ENCODE measurements around the gene MAL. TPM values are rescaled to one million over a fixed set of nuclear protein-coding genes. Genes with fewer than 3 reads are reported as not detected.

MAL gene
- total RNA-seq, 1 experiment from 2014 or later = 0.22 TPM

DNA sequence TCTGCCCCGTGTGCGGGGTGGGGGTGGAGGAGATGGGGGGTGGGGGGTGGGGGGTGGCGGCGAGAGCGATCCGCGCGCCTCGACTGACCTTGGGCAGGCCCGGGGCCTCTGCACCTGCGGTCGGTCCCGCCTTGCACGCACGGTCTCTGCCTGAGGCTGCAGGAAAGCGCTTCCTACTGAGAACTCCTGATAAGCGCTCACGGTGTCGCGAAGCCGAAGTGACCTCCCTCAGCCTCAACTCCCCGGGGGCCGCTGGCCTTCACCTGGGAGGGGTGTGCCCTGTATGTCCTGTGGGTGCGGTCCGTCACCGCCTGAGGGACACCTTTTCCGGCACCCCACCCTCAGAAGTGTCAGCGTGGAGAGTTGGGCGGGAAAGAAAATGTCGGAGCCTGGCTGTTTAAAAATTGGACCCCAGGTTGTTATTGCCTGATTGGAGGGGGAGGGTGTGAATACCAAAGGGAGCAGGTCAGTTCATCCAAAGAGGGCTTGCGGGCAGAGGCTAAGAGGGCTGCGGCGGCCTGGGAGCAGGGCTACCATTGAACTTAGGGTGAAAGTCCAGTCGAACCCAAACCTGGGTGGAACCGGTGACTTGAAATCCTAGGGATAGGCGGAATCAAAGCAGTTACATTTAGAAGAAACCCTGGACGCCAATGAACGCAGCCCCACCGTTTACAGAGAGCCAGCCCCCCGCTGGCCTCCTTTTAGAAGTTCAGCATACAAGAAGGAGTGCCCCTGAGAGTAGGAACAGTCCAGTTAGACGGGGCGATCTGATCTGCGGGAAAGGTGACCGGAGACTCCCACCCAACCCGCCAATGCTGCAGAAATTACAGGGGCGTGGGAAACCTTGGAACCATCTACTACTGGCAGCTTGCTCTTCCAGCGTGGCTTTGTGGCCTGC, 1.2 kb downstream of the MAL start:
- CTCF ChIA-PET = interaction anchor here (0.6 to 6.7 kb wide), 7 partner anchors 17 to 89 kb away, joined by 3 to 156 read pairs (median 5); no protein-coding TSS in a partner anchor
- no peaks in the 10 kb centered on the region for H3K9me3 Mint-ChIP-seq
- H3K36me3 Mint-ChIP-seq = no peaks in the 10 kb centered on the region
- DNase-seq (ENCODE audit: low spot score) = peak; percentile 50
- H3K27ac Mint-ChIP-seq = no peak overlapping the region
- POLR2A ChIA-PET = interaction anchor here (0.8 kb wide), 1 partner anchor 9 kb away, joined by 3 read pairs; no protein-coding TSS in a partner anchor
- peaks cover 84% of the 10 kb centered on the region for H3K27me3 Mint-ChIP-seq (ENCODE audit: low read depth)
- TF ChIP-seq, protein P1, sequence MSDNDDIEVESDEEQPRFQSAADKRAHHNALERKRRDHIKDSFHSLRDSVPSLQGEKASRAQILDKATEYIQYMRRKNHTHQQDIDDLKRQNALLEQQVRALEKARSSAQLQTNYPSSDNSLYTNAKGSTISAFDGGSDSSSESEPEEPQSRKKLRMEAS (CRISPR knock-in tag; IDR thresholded peaks at IDR 0.05) = no peak
- ATAC-seq = peak; percentile 9
- peak overlapping the region; percentile 86 for H3K4me3 Mint-ChIP-seq
- H3K4me1 Mint-ChIP-seq = peaks cover 19% of the 10 kb centered on the region

DNA sequence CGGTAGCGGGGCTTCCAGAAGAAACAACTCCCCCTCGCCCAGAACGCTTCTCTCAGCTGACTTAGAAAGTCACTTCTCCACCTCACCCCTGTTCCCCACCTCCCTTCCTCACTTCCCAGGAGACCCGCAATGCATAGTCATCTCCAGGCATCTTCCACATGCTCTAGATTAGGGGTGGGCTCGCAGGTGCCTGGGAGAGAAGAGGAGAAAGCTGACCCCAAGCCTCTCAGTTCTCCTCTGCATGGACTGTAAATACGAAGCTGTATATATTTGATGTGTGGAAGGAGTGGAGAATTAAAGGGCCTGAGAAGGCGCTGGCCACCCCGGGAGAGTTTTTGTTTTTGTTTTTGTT, 1.8 kb downstream of the MAL start:
- CTCF ChIA-PET = interaction anchor here (1.3 to 6.7 kb wide), 3 partner anchors 16 to 88 kb away, joined by 3 to 156 read pairs (median 70); no protein-coding TSS in a partner anchor
- POLR2A ChIA-PET = interaction anchor here (0.8 kb wide), 1 partner anchor 8 kb away, joined by 3 read pairs; no protein-coding TSS in a partner anchor
- Mint-ChIP-seq H3K9me3 (no peaks in the 10 kb centered on the region), H3K27me3 (ENCODE audit: low read depth) (peaks cover 79% of the 10 kb centered on the region), H3K27ac (no peak overlapping the region), H3K4me1 (peaks cover 19% of the 10 kb centered on the region), H3K36me3 (no peaks in the 10 kb centered on the region), H3K4me3 (peak overlapping the region; percentile 86)
- ATAC-seq = no peak
- TF ChIP-seq ZBTB21 (CRISPR knock-in tag; IDR thresholded peaks at IDR 0.05; ENCODE audit: borderline replicate concordance) (no peak), PRRX2 (CRISPR knock-in tag; IDR thresholded peaks at IDR 0.05) (no peak), ZNF671 (CRISPR knock-in tag; IDR thresholded peaks at IDR 0.05) (no peak), CREB1 (CRISPR knock-in tag; IDR thresholded peaks at IDR 0.05) (no peak), GTF2I (CRISPR knock-in tag; conservative IDR thresholded peaks at IDR 0.05) (no peak), ZNF263 (CRISPR knock-in tag; IDR thresholded peaks at IDR 0.05; ENCODE audit: low read depth) (no peak), ZNF317 (CRISPR knock-in tag; IDR thresholded peaks at IDR 0.05; ENCODE audit: borderline replicate concordance, low read depth) (no peak)
- TF ChIP-seq, protein P2, sequence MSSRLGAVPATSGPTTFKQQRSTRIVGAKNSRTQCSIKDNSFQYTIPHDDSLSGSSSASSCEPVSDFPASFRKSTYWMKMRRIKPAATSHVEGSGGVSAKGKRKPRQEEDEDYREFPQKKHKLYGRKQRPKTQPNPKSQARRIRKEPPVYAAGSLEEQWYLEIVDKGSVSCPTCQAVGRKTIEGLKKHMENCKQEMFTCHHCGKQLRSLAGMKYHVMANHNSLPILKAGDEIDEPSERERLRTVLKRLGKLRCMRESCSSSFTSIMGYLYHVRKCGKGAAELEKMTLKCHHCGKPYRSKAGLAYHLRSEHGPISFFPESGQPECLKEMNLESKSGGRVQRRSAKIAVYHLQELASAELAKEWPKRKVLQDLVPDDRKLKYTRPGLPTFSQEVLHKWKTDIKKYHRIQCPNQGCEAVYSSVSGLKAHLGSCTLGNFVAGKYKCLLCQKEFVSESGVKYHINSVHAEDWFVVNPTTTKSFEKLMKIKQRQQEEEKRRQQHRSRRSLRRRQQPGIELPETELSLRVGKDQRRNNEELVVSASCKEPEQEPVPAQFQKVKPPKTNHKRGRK (CRISPR knock-in tag; IDR thresholded peaks at IDR 0.05; ENCODE audit: borderline replicate concordance) = no peak
- TF ChIP-seq, protein P3, sequence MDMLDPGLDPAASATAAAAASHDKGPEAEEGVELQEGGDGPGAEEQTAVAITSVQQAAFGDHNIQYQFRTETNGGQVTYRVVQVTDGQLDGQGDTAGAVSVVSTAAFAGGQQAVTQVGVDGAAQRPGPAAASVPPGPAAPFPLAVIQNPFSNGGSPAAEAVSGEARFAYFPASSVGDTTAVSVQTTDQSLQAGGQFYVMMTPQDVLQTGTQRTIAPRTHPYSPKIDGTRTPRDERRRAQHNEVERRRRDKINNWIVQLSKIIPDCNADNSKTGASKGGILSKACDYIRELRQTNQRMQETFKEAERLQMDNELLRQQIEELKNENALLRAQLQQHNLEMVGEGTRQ (CRISPR knock-in tag; IDR thresholded peaks at IDR 0.05) = no peak
- TF ChIP-seq, protein P4, sequence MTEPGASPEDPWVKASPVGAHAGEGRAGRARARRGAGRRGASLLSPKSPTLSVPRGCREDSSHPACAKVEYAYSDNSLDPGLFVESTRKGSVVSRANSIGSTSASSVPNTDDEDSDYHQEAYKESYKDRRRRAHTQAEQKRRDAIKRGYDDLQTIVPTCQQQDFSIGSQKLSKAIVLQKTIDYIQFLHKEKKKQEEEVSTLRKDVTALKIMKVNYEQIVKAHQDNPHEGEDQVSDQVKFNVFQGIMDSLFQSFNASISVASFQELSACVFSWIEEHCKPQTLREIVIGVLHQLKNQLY (CRISPR knock-in tag; IDR thresholded peaks at IDR 0.05) = no peak
- TF ChIP-seq, protein P5, sequence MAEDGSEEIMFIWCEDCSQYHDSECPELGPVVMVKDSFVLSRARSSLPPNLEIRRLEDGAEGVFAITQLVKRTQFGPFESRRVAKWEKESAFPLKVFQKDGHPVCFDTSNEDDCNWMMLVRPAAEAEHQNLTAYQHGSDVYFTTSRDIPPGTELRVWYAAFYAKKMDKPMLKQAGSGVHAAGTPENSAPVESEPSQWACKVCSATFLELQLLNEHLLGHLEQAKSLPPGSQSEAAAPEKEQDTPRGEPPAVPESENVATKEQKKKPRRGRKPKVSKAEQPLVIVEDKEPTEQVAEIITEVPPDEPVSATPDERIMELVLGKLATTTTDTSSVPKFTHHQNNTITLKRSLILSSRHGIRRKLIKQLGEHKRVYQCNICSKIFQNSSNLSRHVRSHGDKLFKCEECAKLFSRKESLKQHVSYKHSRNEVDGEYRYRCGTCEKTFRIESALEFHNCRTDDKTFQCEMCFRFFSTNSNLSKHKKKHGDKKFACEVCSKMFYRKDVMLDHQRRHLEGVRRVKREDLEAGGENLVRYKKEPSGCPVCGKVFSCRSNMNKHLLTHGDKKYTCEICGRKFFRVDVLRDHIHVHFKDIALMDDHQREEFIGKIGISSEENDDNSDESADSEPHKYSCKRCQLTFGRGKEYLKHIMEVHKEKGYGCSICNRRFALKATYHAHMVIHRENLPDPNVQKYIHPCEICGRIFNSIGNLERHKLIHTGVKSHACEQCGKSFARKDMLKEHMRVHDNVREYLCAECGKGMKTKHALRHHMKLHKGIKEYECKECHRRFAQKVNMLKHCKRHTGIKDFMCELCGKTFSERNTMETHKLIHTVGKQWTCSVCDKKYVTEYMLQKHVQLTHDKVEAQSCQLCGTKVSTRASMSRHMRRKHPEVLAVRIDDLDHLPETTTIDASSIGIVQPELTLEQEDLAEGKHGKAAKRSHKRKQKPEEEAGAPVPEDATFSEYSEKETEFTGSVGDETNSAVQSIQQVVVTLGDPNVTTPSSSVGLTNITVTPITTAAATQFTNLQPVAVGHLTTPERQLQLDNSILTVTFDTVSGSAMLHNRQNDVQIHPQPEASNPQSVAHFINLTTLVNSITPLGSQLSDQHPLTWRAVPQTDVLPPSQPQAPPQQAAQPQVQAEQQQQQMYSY (CRISPR knock-in tag; IDR thresholded peaks at IDR 0.05) = no peak
- DNase-seq (ENCODE audit: low spot score) = no peak

DNA sequence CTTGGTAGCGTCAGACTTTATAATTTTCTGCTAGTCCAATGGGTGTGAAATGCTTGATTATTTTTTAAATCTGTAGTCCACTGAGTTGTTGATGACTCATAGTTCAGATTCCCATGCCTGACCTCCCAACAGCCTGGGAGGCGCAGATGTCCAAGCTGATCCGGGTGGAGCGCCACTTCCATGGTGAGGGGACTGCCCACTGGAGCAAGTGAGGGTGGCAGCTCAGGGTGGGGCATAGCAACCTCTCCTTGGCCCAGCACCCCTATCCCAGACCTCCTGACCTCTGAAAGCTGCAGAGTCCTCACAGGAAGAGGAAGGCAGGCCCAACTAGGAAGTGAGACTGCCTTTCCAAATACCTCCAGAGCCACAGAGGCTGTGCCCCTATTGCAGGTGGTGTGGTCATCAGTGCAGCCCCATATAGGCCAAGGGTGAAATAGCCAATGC, 4.4 kb downstream of the MAL start:
- H3K4me3 Mint-ChIP-seq = no peak overlapping the region
- peaks cover 19% of the 10 kb centered on the region for H3K4me1 Mint-ChIP-seq
- no peaks in the 10 kb centered on the region for H3K36me3 Mint-ChIP-seq
- peaks cover 53% of the 10 kb centered on the region for H3K27me3 Mint-ChIP-seq (ENCODE audit: low read depth)
- DNase-seq (ENCODE audit: low spot score) = no peak
- ChIA-PET POLR2A (no interaction called here), CTCF (interaction anchor here (1.1 kb wide), 1 partner anchor 24 kb away, joined by 3 read pairs; no protein-coding TSS in a partner anchor)
- H3K9me3 Mint-ChIP-seq = no peaks in the 10 kb centered on the region
- H3K27ac Mint-ChIP-seq = no peak overlapping the region
- ATAC-seq = no peak
- TF ChIP-seq RELA (CRISPR knock-in tag; IDR thresholded peaks at IDR 0.05; ENCODE audit: borderline replicate concordance) (no peak), ZNF121 (CRISPR knock-in tag; IDR thresholded peaks at IDR 0.05) (no peak), KAT7 (CRISPR knock-in tag; IDR thresholded peaks at IDR 0.05; ENCODE audit: borderline replicate concordance) (no peak)
- TF ChIP-seq, protein P2 (CRISPR knock-in tag; IDR thresholded peaks at IDR 0.05; ENCODE audit: borderline replicate concordance) = no peak
- TF ChIP-seq, protein P6, sequence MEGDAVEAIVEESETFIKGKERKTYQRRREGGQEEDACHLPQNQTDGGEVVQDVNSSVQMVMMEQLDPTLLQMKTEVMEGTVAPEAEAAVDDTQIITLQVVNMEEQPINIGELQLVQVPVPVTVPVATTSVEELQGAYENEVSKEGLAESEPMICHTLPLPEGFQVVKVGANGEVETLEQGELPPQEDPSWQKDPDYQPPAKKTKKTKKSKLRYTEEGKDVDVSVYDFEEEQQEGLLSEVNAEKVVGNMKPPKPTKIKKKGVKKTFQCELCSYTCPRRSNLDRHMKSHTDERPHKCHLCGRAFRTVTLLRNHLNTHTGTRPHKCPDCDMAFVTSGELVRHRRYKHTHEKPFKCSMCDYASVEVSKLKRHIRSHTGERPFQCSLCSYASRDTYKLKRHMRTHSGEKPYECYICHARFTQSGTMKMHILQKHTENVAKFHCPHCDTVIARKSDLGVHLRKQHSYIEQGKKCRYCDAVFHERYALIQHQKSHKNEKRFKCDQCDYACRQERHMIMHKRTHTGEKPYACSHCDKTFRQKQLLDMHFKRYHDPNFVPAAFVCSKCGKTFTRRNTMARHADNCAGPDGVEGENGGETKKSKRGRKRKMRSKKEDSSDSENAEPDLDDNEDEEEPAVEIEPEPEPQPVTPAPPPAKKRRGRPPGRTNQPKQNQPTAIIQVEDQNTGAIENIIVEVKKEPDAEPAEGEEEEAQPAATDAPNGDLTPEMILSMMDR (IDR thresholded peaks at IDR 0.05) = no peak
